Measurements from ENCODE around the gene TTLL11.

GRCh38 chr9:121943463-121943862 is 149.6 kb downstream of the TTLL11 start:
- no peak for TF ChIP-seq POLR2A (IDR thresholded peaks at IDR 0.05)
- TF ChIP-seq CTCF (IDR thresholded peaks at IDR 0.05) = no peak

Data from tibial nerve (tissue), 3 donors.